Common myeloid progenitor, CD34-positive (primary cell): ENCODE measurements around the gene ZNF274.
"Not testable (repeated sequence)": the region's sequence is repeated elsewhere in the genome, so short reads cannot be mapped to it uniquely, and the experiment has no call there.

Experiments used
- CTCF ChIA-PET: fragments of 350-600 bp; sonication (Branson Sonifier 250); formaldehyde crosslinking; loops from one replicate; lab custom pipeline; 2021; ENCODE audit warnings: antibody characterized with exemption; lab: Charles Lee
- POLR2A ChIA-PET: fragments of 350-600 bp; sonication (Branson Sonifier 250); formaldehyde crosslinking; loops from one replicate; lab custom pipeline; 2021; ENCODE audit warnings: antibody characterized with exemption; lab: Charles Lee
- DNase-seq, 3 donors: peaks; one replicate each; pipeline versions ENCODE4 v3.0.0 to v3.0.0-alpha.2; 2013
- H3K27ac ChIP-seq, 2 experiments: 1 replicate in 1 of 2; 2 replicates in 1 of 2; pipeline ENCODE4 v1.7.0; 2013; ENCODE audit warnings: inconsistent platforms in 2 of 2, low read length in 2 of 2, mild to moderate bottlenecking in 2 of 2, low read depth in 1 of 2, moderate library complexity in 1 of 2; ENCODE audit not compliant: severe bottlenecking in 2 of 2, insufficient read depth in 1 of 2, poor library complexity in 1 of 2
- H3K27me3 ChIP-seq, 5 experiments: replicated peaks in 2 of 5; 1 replicate in 3 of 5; 2 replicates in 2 of 5; pipeline versions ENCODE4 v1.6.1 to v1.7.0; 2013; ENCODE audit warnings: low read length in 4 of 5, mild to moderate bottlenecking in 2 of 5, moderate library complexity in 2 of 5, inconsistent platforms in 1 of 5; ENCODE audit not compliant: insufficient read depth in 5 of 5, control insufficient read depth in 4 of 5
- H3K36me3 ChIP-seq, 4 experiments: 1 replicate in 2 of 4; 2 replicates in 2 of 4; pipeline versions ENCODE4 v1.6.1 to v1.7.0; 2013; ENCODE audit warnings: low read length in 3 of 4, control low read depth in 1 of 4, mild to moderate bottlenecking in 1 of 4; ENCODE audit not compliant: control insufficient read depth in 4 of 4, insufficient read depth in 4 of 4
- H3K4me1 ChIP-seq, 4 experiments: 1 replicate in 3 of 4; 2 replicates in 1 of 4; pipeline versions ENCODE4 v1.6.1 to v1.7.1; 2013; ENCODE audit warnings: low read length in 3 of 4, mild to moderate bottlenecking in 3 of 4, control low read depth in 1 of 4, inconsistent platforms in 1 of 4, moderate library complexity in 1 of 4; ENCODE audit not compliant: control insufficient read depth in 4 of 4, insufficient read depth in 4 of 4; ENCODE audit errors: control extremely low read depth in 1 of 4
- H3K4me3 ChIP-seq, 7 experiments: 1 replicate in 4 of 7; 2 replicates in 3 of 7; pipeline versions ENCODE4 v1.5.1 to v1.7.0; 2013; ENCODE audit warnings: mild to moderate bottlenecking in 7 of 7, low read length in 6 of 7, moderate library complexity in 6 of 7, inconsistent platforms in 2 of 7, low read depth in 2 of 7, control low read depth in 1 of 7; ENCODE audit not compliant: insufficient read depth in 4 of 7, control insufficient read depth in 1 of 7; ENCODE audit errors: extremely low read depth in 1 of 7
- H3K9me3 ChIP-seq, 5 experiments: 1 replicate in 4 of 5; 2 replicates in 1 of 5; pipeline versions ENCODE4 v1.6.1 to v1.7.1; 2013; ENCODE audit warnings: low read length in 4 of 5, mild to moderate bottlenecking in 2 of 5, inconsistent platforms in 1 of 5, low read depth in 1 of 5, moderate library complexity in 1 of 5; ENCODE audit not compliant: control insufficient read depth in 4 of 5, insufficient read depth in 2 of 5; ENCODE audit errors: control extremely low read depth in 1 of 5
- WGBS: methylation state at CpG from one replicate; pipeline ENCODE4 v1.1.5; 2013; ENCODE audit not compliant: insufficient coverage; 5-methylcytosine and 5-hydroxymethylcytosine counted together

Gene ZNF274

DNA sequence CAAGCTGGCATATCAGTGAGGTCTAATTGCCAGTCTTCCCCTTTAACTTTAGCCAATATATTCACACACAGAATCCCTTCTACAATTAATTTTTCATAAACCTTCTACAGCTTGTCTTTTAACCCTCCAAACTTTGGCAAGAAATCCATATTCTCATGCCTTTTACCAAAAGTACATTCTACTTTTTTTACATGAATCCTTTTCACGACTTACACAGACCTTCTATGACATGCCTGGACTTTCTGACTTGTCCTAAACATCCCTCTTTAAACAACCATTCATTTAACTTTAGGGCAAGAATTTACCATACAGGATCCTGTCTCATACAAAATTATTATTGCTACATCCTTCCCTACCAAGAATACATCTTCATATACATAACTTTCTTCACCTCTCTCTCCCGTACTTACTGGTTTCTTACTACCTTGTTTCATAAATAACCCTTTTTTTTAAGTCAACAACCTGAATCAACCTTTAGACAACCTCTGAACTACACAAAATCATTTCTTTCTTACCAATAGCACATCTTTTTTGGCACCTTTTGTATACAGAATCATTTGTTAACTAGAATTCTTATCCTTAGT, 69.3 kb downstream of the ZNF274 start:
- WGBS, result 100% methylated on average over 2 of the region's 2 CpGs
- ChIA-PET CTCF (no interaction called here), POLR2A (no interaction called here)
- H3K27ac ChIP-seq, result no peak overlapping the region
- H3K36me3 ChIP-seq, result peaks cover 46 to 98% (median 75%) of the 10 kb centered on the region in 4 experiments
- H3K9me3 ChIP-seq, result peaks cover 11 to 94% (median 81%) of the 10 kb centered on the region in 5 experiments
- peak in 2 of 3 donors; percentile 52 to 55 for DNase-seq
- H3K27me3 ChIP-seq, result no peaks in the 10 kb centered on the region
- H3K4me3 ChIP-seq, result peak overlapping the region in 1 of 7 experiments; percentile 31
- H3K4me1 ChIP-seq, result no peaks in the 10 kb centered on the region

DNA sequence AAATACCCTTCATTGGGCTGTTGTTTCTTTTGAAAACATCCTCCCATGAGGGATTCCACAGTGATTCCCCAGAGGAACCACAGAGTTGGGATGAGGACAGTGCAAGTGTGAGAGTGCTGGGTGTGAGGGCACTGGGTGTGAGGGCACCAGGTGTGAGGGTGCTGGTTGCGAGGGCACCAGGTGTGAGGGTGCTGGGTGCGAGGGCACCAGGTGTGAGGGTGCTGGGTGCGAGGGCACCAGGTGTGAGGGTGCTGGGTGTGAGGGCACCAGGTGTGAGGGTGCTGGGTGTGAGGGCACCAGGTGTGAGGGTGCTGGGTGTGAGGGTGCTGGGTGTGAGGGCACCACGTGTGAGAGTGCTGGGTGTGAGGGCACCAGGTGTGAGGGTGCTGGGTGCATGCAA, 75.4 kb downstream of the ZNF274 start:
- WGBS, result 90% methylated on average over 2 of the region's 4 CpGs
- Histone ChIP-seq H3K9me3 (peaks cover 14 to 95% (median 92%) of the 10 kb centered on the region in 5 experiments), H3K4me3 (peak overlapping the region in 1 of 7 experiments; percentile 2), H3K36me3 (peaks cover 39 to 96% (median 79%) of the 10 kb centered on the region in 4 experiments)
- DNase-seq, H3K4me1 ChIP-seq, H3K27ac ChIP-seq, H3K27me3 ChIP-seq, POLR2A ChIA-PET, CTCF ChIA-PET: not testable (repeated sequence)

DNA sequence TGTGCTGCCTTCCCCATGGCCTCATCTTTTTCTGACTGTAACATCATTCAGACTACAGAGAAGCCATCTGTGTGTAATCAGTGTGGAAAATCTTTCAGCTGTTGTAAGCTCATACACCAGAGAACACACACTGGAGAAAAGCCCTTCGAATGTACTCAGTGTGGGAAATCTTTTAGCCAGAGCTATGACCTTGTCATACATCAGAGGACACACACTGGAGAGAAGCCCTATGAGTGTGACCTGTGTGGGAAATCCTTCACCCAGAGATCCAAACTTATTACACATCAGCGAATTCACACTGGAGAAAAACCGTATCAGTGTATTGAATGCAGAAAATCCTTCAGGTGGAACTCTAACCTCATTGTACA, 78.7 kb downstream of the ZNF274 start:
- H3K27ac ChIP-seq, result no peak overlapping the region
- CTCF ChIA-PET, result no interaction called here

DNA sequence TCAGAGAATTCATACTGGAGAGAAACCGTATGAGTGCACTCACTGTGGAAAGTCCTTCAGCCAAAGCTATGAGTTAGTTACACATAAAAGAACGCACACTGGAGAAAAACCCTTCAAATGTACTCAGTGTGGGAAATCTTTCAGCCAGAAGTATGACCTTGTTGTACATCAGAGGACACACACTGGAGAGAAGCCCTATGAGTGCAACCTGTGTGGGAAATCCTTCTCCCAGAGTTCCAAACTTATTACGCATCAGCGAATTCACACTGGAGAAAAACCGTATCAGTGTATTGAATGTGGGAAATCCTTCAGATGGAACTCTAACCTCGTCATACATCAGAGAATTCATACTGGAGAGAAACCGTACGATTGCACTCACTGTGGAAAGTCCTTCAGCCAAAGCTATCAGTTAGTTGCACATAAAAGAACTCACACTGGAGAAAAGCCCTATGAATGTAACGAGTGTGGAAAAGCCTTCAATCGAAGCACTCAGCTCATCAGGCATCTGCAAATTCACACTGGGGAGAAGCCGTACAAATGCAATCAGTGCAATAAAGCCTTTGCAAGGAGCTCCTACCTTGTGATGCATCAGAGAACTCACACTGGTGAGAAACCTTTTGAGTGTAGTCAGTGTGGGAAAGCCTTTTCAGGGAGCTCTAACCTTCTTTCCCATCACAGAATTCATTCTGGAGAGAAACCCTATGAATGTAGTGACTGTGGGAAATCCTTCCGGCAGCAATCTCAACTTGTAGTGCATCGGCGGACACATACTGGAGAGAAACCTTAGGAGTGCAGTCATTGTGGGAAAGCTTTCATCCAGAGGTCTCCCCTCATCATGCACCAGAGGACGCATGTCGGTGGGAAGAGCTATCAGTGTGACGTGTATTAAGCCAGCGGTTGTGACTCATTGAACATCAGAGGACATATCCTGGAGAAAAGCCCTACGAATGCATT, 79.4 kb downstream of the ZNF274 start:
- H3K4me1 ChIP-seq, result no peaks in the 10 kb centered on the region
- peaks cover 17 to 97% (median 94%) of the 10 kb centered on the region in 5 experiments for H3K9me3 ChIP-seq
- CTCF ChIA-PET, result no interaction called here
- DNase-seq, result no peak
- POLR2A ChIA-PET, result no interaction called here
- WGBS, result 96% methylated on average over 19 of the region's 19 CpGs
- no peak overlapping the region for H3K27ac ChIP-seq
- peaks cover 23 to 79% (median 55%) of the 10 kb centered on the region in 4 experiments for H3K36me3 ChIP-seq
- H3K4me3 ChIP-seq, result peak overlapping the region in 3 of 7 experiments; percentile 10 to 48 (median 36)
- no peaks in the 10 kb centered on the region for H3K27me3 ChIP-seq

More for the DNA sequence above, 78.7 kb downstream of the ZNF274 start:
- 86% methylated on average over 2 of the region's 3 CpGs for WGBS
- no peak for DNase-seq
- no peaks in the 10 kb centered on the region for H3K27me3 ChIP-seq
- H3K36me3 ChIP-seq, result peaks cover 24 to 82% (median 56%) of the 10 kb centered on the region in 4 experiments
- POLR2A ChIA-PET, result no interaction called here
- peak overlapping the region in 1 of 7 experiments; percentile 48 for H3K4me3 ChIP-seq
- no peaks in the 10 kb centered on the region for H3K4me1 ChIP-seq
- H3K9me3 ChIP-seq, result peaks cover 17 to 96% (median 94%) of the 10 kb centered on the region in 5 experiments

DNA sequence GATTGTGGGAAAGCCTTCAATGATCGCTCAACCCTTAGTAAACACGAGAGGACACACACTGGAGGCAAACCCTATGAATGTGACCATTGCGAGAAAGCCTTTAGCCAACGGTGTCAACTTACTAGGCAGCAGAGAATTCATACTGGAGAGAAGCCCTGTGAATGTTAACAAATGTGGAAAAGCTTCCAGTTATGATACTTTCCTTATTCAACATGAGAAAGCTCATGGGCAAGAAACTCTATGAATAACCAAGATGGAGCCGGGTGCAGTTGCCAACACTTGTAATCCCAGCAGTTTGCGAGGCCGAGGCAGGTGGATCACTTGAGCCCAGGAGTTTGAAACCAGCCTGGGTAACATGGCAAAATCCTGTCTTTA, 80.0 kb downstream of the ZNF274 start:
- CTCF ChIA-PET, result no interaction called here
- WGBS, result 100% methylated on average over 7 of the region's 7 CpGs

More for the DNA sequence above, 80.0 kb downstream of the ZNF274 start:
- POLR2A ChIA-PET, result no interaction called here
- H3K27me3 ChIP-seq, result no peaks in the 10 kb centered on the region
- no peaks in the 10 kb centered on the region for H3K4me1 ChIP-seq
- DNase-seq, result no peak
- H3K36me3 ChIP-seq, result peaks cover 19 to 72% (median 49%) of the 10 kb centered on the region in 4 experiments
- H3K27ac ChIP-seq, result no peak overlapping the region
- peaks cover 17 to 93% (median 93%) of the 10 kb centered on the region in 5 experiments for H3K9me3 ChIP-seq
- H3K4me3 ChIP-seq, result peak overlapping the region in 2 of 7 experiments; percentile 10 to 48
